RWPE2 (cell line): Measurements from ENCODE around the gene VSX2.

ENCODE experiments used
- ATAC-seq: fragments of 200-7000 bp; cut with Tn5 transposase; 3 replicates; pipeline ENCODE4 v1.9.1; 2021; ENCODE audit warnings: low read depth
- DNase-seq: peaks from one replicate; pipeline ENCODE4 v3.0.0-alpha.2; 2020; ENCODE audit warnings: low spot score
- H3K27ac ChIP-seq: fragments of 450-650 bp; 2 replicates; pipeline ENCODE4 v1.5.1; 2017; ENCODE audit warnings: mild to moderate bottlenecking; ENCODE audit not compliant: poor library complexity, severe bottlenecking
- H3K27me3 ChIP-seq: fragments of 250-450 bp; sonication (Bioruptor Pico); 2 replicates; pipeline ENCODE4 v1.5.1; 2021; ENCODE audit warnings: mild to moderate bottlenecking, moderate library complexity; ENCODE audit not compliant: insufficient read depth, poor library complexity, severe bottlenecking
- H3K36me3 ChIP-seq: fragments of 250-450 bp; sonication (Bioruptor Pico); 2 replicates; pipeline ENCODE4 v1.5.1; 2020; ENCODE audit warnings: low read depth, mild to moderate bottlenecking, moderate library complexity
- H3K4me1 ChIP-seq: fragments of 250-450 bp; sonication (Bioruptor Pico); 2 replicates; pipeline ENCODE4 v1.5.1; 2021; ENCODE audit warnings: mild to moderate bottlenecking, moderate library complexity; ENCODE audit not compliant: insufficient read depth, poor library complexity, severe bottlenecking
- H3K4me3 ChIP-seq: fragments of 250-450 bp; sonication (Bioruptor Pico); 2 replicates; pipeline ENCODE4 v1.5.1; 2021; ENCODE audit warnings: mild to moderate bottlenecking, moderate library complexity; ENCODE audit not compliant: severe bottlenecking
- H3K9me3 ChIP-seq: fragments of 250-450 bp; sonication (Bioruptor Pico); 2 replicates; pipeline ENCODE4 v1.5.1; 2021; ENCODE audit warnings: mild to moderate bottlenecking, moderate library complexity; ENCODE audit not compliant: severe bottlenecking
- CTCF ChIP-seq: fragments of 450-650 bp; IDR thresholded peaks from one replicate; pipeline ENCODE4 v1.5.1; 2017; ENCODE audit warnings: mild to moderate bottlenecking, moderate library complexity; ENCODE audit not compliant: poor library complexity, severe bottlenecking

Gene VSX2

GRCh38 chr14:74238974-74239847 is at the start of gene VSX2:
Gene VSX2, plus strand, starts transcription at chr14:74239449. Its CDS starts 113 bp downstream, at chr14:74239562.
- no peak within 1 kb of the TSS for H3K4me3 ChIP-seq
- no peak for ATAC-seq
- H3K27me3 ChIP-seq: peaks cover 83% of the 10 kb centered on the region

GRCh38 chr14:74190927-74191575 is 48.2 kb upstream of the VSX2 start:
- H3K4me1 ChIP-seq: no peaks in the 10 kb centered on the region
- H3K36me3 ChIP-seq: no peaks in the 10 kb centered on the region
- TF ChIP-seq CTCF: no peak
- no peak overlapping the region for H3K4me3 ChIP-seq
- DNase-seq: no peak
- no peaks in the 10 kb centered on the region for H3K9me3 ChIP-seq
- ATAC-seq: no peak; the same call in 2 of the 3 replicates
- no peaks in the 10 kb centered on the region for H3K27me3 ChIP-seq
- no peak overlapping the region for H3K27ac ChIP-seq

More at GRCh38 chr14:74238974-74239847, at the start of gene VSX2:
- no peak within 1 kb of the TSS for H3K27ac ChIP-seq
- no peaks in the 10 kb centered on the region for H3K9me3 ChIP-seq
- peak; percentile 69 for DNase-seq
- H3K4me1 ChIP-seq: no peaks in the 10 kb centered on the region
- no peak for TF ChIP-seq CTCF
- no peaks in the 10 kb centered on the region for H3K36me3 ChIP-seq

GRCh38 chr14:74194506-74195274 is 44.6 kb upstream of the VSX2 start:
- Histone ChIP-seq H3K4me1 (no peaks in the 10 kb centered on the region), H3K36me3 (no peaks in the 10 kb centered on the region), H3K9me3 (no peaks in the 10 kb centered on the region), H3K27ac (no peak overlapping the region), H3K27me3 (no peaks in the 10 kb centered on the region), H3K4me3 (no peak overlapping the region)
- ATAC-seq: no peak
- DNase-seq: no peak
- TF ChIP-seq CTCF: no peak

- Histone ChIP-seq H3K4me1 (no peaks in the 10 kb centered on the region), H3K9me3 (no peaks in the 10 kb centered on the region), H3K36me3 (no peaks in the 10 kb centered on the region), H3K27me3 (no peaks in the 10 kb centered on the region), H3K27ac (no peak overlapping the region), H3K4me3 (no peak overlapping the region)
- TF ChIP-seq CTCF: no peak
- ATAC-seq (no peak), DNase-seq (no peak)
These were observed 43.6 kb upstream of the VSX2 start for GRCh38 chr14:74195623-74196022.
